WTC11 (cell line): Measurements from ENCODE around the gene CLDN6. TPM values are rescaled to one million over a fixed set of nuclear protein-coding genes. Genes with fewer than 3 reads are reported as not detected.

Experiments
- ATF3 ChIP-seq: sonication (generic); formaldehyde crosslinking; conservative IDR thresholded peaks from 2 replicates; pipeline ENCODE4 v1.8.1; 2022; ENCODE audit warnings: mild to moderate bottlenecking, missing genetic modification reagents
- CTCF ChIP-seq: fragments of 200-600 bp; IDR thresholded peaks from 2 replicates; pipeline ENCODE4 v1.8.0; 2022; ENCODE audit warnings: antibody characterized with exemption
- ELF4 ChIP-seq: sonication (generic); formaldehyde crosslinking; IDR thresholded peaks from 2 replicates; pipeline ENCODE4 v1.8.1; 2022; ENCODE audit warnings: low read depth, mild to moderate bottlenecking, moderate library complexity, missing genetic modification reagents
- ETV6 ChIP-seq: sonication (generic); formaldehyde crosslinking; IDR thresholded peaks from 2 replicates; pipeline ENCODE4 v1.8.1; 2022; ENCODE audit warnings: mild to moderate bottlenecking, missing genetic modification reagents
- FOXK1 ChIP-seq: sonication (generic); formaldehyde crosslinking; IDR thresholded peaks from 2 replicates; pipeline ENCODE4 v1.8.0; 2022; ENCODE audit warnings: mild to moderate bottlenecking, moderate library complexity, missing genetic modification reagents
- FOXP4 ChIP-seq: sonication (generic); formaldehyde crosslinking; IDR thresholded peaks from 2 replicates; pipeline ENCODE4 v1.8.0; 2022; ENCODE audit warnings: mild to moderate bottlenecking, missing genetic modification reagents
- GRHL2 ChIP-seq: fragments of 250-450 bp; sonication (Bioruptor Pico); IDR thresholded peaks from 2 replicates; pipeline ENCODE4 v1.8.0; 2022; ENCODE audit warnings: mild to moderate bottlenecking, moderate library complexity; ENCODE audit not compliant: insufficient replicate concordance, severe bottlenecking
- GTF2I ChIP-seq: fragments of 250-450 bp; sonication (Bioruptor Pico); conservative IDR thresholded peaks from 2 replicates; pipeline ENCODE4 v1.4.0; 2021; ENCODE audit warnings: mild to moderate bottlenecking
- MLX ChIP-seq: sonication (generic); formaldehyde crosslinking; IDR thresholded peaks from 2 replicates; pipeline ENCODE4 v1.8.1; 2023; ENCODE audit warnings: mild to moderate bottlenecking, missing genetic modification reagents, moderate library complexity
- NFATC4 ChIP-seq: fragments of 250-450 bp; sonication (Bioruptor Pico); IDR thresholded peaks from 2 replicates; pipeline ENCODE4 v1.9.0; 2021; ENCODE audit warnings: mild to moderate bottlenecking
- NFYB ChIP-seq: sonication (generic); formaldehyde crosslinking; conservative IDR thresholded peaks from 2 replicates; pipeline ENCODE4 v1.8.0; 2022; ENCODE audit warnings: low read depth, missing genetic modification reagents
- NR3C1 ChIP-seq: sonication (generic); formaldehyde crosslinking; conservative IDR thresholded peaks from 2 replicates; pipeline ENCODE4 v1.8.1; 2023; ENCODE audit warnings: low read depth, mild to moderate bottlenecking, missing genetic modification reagents
- OVOL2 ChIP-seq: fragments of 250-450 bp; sonication (Bioruptor Pico); IDR thresholded peaks from 2 replicates; pipeline ENCODE4 v1.9.0; 2021; ENCODE audit warnings: mild to moderate bottlenecking, borderline replicate concordance
- SOX15 ChIP-seq: fragments of 250-450 bp; sonication (Bioruptor Pico); IDR thresholded peaks from 2 replicates; pipeline ENCODE4 v1.9.0; 2021; ENCODE audit warnings: mild to moderate bottlenecking
- SP1 ChIP-seq: sonication (generic); formaldehyde crosslinking; conservative IDR thresholded peaks from 2 replicates; pipeline ENCODE4 v1.8.1; 2022; ENCODE audit warnings: missing genetic modification reagents
- STAT6 ChIP-seq: sonication (generic); formaldehyde crosslinking; conservative IDR thresholded peaks from 2 replicates; pipeline ENCODE4 v1.8.1; 2023; ENCODE audit warnings: mild to moderate bottlenecking, low read depth, missing genetic modification reagents, moderate library complexity
- TEAD1 ChIP-seq: sonication (generic); formaldehyde crosslinking; IDR thresholded peaks from 2 replicates; pipeline ENCODE4 v1.8.0; 2022; ENCODE audit warnings: mild to moderate bottlenecking, missing genetic modification reagents
- TP53 ChIP-seq: sonication (generic); formaldehyde crosslinking; IDR thresholded peaks from 2 replicates; pipeline ENCODE4 v1.8.1; 2023; ENCODE audit warnings: mild to moderate bottlenecking, missing genetic modification reagents
- ZBTB21 ChIP-seq: sonication (generic); formaldehyde crosslinking; IDR thresholded peaks from 2 replicates; pipeline ENCODE4 v1.8.1; 2023; ENCODE audit warnings: mild to moderate bottlenecking, missing genetic modification reagents, borderline replicate concordance
- ZBTB43 ChIP-seq: sonication (generic); formaldehyde crosslinking; IDR thresholded peaks from 2 replicates; pipeline ENCODE4 v1.8.1; 2023; ENCODE audit warnings: mild to moderate bottlenecking, missing genetic modification reagents
- ZNF138 ChIP-seq: sonication (generic); formaldehyde crosslinking; conservative IDR thresholded peaks from 2 replicates; pipeline ENCODE4 v1.8.1; 2022; ENCODE audit warnings: mild to moderate bottlenecking, moderate library complexity, missing genetic modification reagents
- ZNF232 ChIP-seq: sonication (generic); formaldehyde crosslinking; IDR thresholded peaks from 2 replicates; pipeline ENCODE4 v1.8.0; 2022; ENCODE audit warnings: mild to moderate bottlenecking, missing genetic modification reagents
- ZNF317 ChIP-seq: sonication (generic); formaldehyde crosslinking; IDR thresholded peaks from 2 replicates; pipeline ENCODE4 v1.8.1; 2023; ENCODE audit warnings: low read depth, mild to moderate bottlenecking, moderate library complexity, missing genetic modification reagents, borderline replicate concordance
- total RNA-seq: library from RNA; stranded (reverse); gene quantifications from 3 replicates; pipeline ENCODE4 v1.2.3, GENCODE V29; 2021
- TF ChIP-seq, protein P1 (sequence below): sonication (generic); formaldehyde crosslinking; IDR thresholded peaks from 2 replicates; pipeline ENCODE4 v1.8.0; 2023; ENCODE audit warnings: missing genetic modification reagents, mild to moderate bottlenecking, borderline replicate concordance

Gene CLDN6
- total RNA-seq, 1 experiment from 2014 or later: 746 TPM

GRCh38 chr16:3017794-3018506, at the start of gene CLDN6 (continued):
- TF ChIP-seq CTCF: peak; percentile 81
- no peak for TF ChIP-seq GRHL2 (CRISPR knock-in tag)
- TF ChIP-seq, protein P1, sequence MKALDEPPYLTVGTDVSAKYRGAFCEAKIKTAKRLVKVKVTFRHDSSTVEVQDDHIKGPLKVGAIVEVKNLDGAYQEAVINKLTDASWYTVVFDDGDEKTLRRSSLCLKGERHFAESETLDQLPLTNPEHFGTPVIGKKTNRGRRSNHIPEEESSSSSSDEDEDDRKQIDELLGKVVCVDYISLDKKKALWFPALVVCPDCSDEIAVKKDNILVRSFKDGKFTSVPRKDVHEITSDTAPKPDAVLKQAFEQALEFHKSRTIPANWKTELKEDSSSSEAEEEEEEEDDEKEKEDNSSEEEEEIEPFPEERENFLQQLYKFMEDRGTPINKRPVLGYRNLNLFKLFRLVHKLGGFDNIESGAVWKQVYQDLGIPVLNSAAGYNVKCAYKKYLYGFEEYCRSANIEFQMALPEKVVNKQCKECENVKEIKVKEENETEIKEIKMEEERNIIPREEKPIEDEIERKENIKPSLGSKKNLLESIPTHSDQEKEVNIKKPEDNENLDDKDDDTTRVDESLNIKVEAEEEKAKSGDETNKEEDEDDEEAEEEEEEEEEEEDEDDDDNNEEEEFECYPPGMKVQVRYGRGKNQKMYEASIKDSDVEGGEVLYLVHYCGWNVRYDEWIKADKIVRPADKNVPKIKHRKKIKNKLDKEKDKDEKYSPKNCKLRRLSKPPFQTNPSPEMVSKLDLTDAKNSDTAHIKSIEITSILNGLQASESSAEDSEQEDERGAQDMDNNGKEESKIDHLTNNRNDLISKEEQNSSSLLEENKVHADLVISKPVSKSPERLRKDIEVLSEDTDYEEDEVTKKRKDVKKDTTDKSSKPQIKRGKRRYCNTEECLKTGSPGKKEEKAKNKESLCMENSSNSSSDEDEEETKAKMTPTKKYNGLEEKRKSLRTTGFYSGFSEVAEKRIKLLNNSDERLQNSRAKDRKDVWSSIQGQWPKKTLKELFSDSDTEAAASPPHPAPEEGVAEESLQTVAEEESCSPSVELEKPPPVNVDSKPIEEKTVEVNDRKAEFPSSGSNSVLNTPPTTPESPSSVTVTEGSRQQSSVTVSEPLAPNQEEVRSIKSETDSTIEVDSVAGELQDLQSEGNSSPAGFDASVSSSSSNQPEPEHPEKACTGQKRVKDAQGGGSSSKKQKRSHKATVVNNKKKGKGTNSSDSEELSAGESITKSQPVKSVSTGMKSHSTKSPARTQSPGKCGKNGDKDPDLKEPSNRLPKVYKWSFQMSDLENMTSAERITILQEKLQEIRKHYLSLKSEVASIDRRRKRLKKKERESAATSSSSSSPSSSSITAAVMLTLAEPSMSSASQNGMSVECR (CRISPR knock-in tag): no peak; the same call in 1 of the 2 replicates
- TF ChIP-seq TP53 (CRISPR knock-in tag): peak; percentile 85
- TF ChIP-seq ETV6 (CRISPR knock-in tag): peak; percentile 77
- peak; percentile 38; the same call in 1 of the 2 replicates for TF ChIP-seq FOXK1
- peak; percentile 86; the same call in 1 of the 2 replicates for TF ChIP-seq MLX (CRISPR knock-in tag)
- peak; percentile 66; the same call in 1 of the 2 replicates for TF ChIP-seq TEAD1 (CRISPR knock-in tag)
- no peak for TF ChIP-seq SOX15 (CRISPR knock-in tag)
- 0 out of 2 replicates have a peak, but pooled peaks have one; percentile 80 for TF ChIP-seq STAT6
- no peak for TF ChIP-seq NR3C1 (CRISPR knock-in tag)
- TF ChIP-seq NFATC4 (CRISPR knock-in tag): no peak
- TF ChIP-seq ATF3 (CRISPR knock-in tag): no peak
- peak; percentile 83; the same call in 1 of the 2 replicates for TF ChIP-seq FOXP4 (CRISPR knock-in tag)
- TF ChIP-seq ZNF317: no peak
- no peak for TF ChIP-seq OVOL2 (CRISPR knock-in tag)
- TF ChIP-seq ZNF138 (CRISPR knock-in tag): no peak
- peak; percentile 70; the same call in 1 of the 2 replicates for TF ChIP-seq ZBTB21 (CRISPR knock-in tag)
- TF ChIP-seq ZBTB43 (CRISPR knock-in tag): no peak
- peak; percentile 78; the same call in 1 of the 2 replicates for TF ChIP-seq ZNF232 (CRISPR knock-in tag)
- 0 out of 2 replicates have a peak, but pooled peaks have one; percentile 28 for TF ChIP-seq NFYB
- TF ChIP-seq SP1: peak; percentile 96
- TF ChIP-seq GTF2I (CRISPR knock-in tag): no peak
- no peak for TF ChIP-seq ELF4
